Glomerular visceral epithelial cell (primary cell): ENCODE data around the gene TRANK1.
"Not testable (repeated sequence)": the region's sequence is repeated elsewhere in the genome, so short reads cannot be mapped to it uniquely, and the experiment has no call there.

Experiments
- DNase-seq: peaks from one replicate; pipeline ENCODE4 v3.0.0-alpha.2; 2016; ENCODE audit errors: extremely low spot score

Gene TRANK1

GRCh38 chr3:36957862-36958686, 13.2 kb upstream of the TRANK1 start:
- DNase-seq, result peak; percentile 76

DNA sequence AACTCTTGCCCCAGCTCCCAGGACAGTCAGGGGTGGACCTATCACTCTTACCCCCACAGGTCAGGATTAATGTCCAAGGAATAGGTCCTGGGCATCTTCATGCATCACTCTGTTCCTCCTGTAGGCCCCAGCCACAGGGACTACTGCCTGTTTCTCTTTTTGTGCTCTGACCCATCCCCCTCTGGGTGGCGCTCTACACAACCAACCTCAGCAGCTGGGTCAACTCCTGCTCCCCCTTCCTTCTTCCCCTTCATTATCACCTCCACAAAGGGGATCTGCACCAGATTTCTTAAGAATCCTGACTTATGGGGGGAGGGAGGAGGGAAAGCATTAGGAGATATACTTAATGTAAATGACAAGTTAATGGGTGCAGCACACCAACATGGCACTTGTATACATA, 12.2 kb upstream of the TRANK1 start:
- DNase-seq, result no peak

DNA sequence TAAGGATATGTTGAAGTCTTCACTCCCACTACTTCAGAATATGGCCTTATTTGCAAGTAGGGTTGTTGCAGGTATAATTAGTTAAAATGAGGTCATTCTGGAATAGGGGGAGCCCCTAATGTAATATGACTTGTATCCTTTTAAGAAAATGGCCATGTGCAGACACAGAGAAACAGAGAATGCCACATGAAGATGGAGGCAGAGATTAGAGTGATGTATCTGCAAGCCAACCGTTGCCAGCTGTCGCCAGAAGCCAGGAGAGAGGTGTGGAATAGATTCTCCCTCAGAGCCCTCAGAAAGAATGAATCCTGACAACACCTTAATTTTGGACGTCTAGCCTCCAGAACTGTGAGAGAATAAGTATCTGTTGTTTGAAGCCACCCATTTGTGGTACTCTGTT, 11.3 kb upstream of the TRANK1 start:
- no peak for DNase-seq

- no peak for DNase-seq
Observed at GRCh38 chr3:36954452-36955134, 9.7 kb upstream of the TRANK1 start.

DNA sequence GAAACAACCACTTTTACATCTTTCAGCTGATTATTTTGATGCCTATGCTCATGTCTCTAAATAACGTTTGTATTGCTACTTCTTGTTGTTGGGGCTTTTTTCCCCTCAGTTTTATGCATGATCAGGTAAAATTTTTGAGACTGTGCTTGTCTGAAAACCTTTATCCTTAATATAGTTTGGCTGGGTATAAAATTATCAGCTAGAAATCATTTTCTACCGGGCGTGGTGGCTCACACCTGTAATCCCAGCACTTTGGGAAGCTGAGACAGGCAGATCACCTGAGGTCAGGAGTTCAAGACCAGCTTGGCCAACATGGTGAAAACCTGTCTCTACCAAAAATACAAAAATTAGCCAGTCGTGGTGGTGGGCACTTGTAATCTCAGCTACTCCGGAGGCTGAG, 3.0 kb upstream of the TRANK1 start:
- not testable (repeated sequence) for DNase-seq

GRCh38 chr3:36945333-36945980, 603 bp upstream of the TRANK1 start:
- DNase-seq, result no peak

DNA sequence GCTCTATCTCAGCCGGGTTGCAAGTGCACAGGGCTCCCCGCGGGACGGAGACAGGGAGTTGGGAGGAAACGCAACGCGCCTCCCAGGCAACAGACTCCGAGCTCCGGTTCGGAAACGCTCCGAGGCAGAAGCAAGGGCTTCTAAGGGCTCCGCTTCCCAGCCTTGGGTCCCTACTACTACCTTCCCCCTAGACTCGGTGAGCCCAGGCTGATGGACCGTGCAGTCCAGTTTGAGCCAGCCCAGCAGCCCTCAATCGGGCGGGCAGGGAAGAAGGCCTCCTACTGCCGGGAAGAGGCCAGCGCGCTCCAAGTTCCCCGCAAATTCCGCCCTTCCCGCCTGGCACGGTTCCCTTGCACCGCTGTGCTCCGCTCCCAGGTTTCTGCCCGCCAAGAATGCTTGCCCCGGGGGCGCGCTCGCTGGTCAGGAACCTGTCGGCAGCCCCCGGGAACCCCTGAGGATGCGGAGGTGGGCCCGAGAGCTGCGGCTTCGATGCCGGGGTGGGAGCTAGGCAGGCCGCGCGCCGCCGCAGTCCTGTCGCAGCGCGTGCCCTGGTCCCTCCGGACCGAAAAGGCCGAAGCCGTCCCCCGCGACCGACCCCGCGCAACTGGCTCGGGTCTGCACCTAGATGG, 728 bp downstream of the TRANK1 start:
- peak; percentile 36 for DNase-seq

- DNase-seq, result no peak
Observed at GRCh38 chr3:36943601-36944000, 1.3 kb downstream of the TRANK1 start.

- no peak for DNase-seq
Observed at GRCh38 chr3:36942638-36943248, 2.1 kb downstream of the TRANK1 start.

DNA sequence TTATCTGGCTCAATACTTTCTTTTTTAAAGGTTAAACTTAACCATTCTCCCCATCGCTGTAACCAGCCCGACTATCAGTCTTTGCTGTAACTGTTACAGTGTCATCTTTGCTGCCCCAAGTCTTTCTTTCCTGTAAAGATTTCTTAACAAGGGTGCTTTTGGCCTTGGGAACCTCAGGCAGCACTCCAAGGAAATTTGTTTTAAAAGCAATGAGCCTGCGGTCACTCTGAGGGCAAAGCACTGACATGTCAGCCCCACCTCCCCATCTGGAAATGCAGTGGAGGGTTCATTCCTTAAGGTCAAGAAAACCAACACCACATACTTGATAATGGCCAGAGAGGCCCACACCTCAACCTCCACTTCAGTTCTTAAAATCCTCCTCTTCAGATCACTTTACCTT, 3.2 kb downstream of the TRANK1 start:
- no peak for DNase-seq

- no peak for DNase-seq
Observed at GRCh38 chr3:36941162-36941561, 3.7 kb downstream of the TRANK1 start.

DNA sequence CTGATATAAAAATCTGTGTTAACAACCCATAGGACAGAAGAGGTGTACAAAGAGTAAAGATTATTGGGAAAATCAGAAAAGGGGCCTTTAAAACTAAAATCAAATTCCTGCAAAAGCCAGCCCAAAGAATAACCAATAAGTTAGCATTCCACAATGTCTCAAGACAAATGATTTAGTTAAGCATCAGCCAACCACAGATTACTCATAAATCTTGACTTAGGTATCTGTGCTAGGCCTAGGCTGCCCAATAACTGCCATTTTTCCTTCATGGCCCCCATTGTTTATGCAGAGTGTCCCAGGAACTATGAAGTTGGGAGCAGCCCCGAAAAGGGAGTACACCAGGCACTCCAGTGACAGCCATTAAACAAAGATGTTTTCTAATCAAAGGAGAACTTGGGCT, 7.4 kb downstream of the TRANK1 start:
- DNase-seq, result no peak

DNA sequence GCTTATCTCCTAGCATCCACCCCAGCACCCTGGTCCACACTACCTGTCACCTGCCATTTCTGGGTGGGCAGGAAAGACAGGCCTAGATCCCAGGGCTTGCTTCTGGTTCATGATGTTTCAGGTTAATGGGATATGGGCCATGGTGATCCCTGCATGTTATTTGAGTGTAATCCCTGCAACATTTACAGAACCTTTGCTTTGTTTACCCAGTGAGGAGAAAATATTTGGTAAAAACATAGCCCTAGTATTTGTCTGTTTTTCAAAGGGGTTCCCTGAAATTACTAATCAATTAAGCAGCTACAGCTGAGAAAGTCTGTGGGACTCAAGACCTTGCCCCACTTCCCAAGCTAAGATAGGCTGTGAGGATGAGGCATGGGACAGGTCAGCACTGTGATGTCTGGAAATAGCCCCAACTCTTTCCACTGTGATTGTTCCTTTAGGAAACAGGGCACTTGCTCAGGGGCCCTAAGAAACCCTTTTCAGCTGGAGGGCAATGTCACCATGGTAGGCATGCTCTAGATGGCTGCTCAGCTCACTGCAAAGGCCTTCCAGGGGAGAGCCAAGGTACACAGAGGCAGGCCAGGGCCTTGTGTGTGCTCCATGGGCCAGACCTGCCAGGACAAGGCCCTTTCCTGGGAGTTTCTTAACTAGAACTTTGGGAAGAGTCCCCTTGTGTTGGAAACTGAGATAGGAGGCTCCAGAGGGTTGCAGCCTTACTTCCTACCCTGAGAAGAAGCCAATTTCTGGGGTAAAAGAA, 11.1 kb downstream of the TRANK1 start:
- no peak for DNase-seq

- not testable (repeated sequence) for DNase-seq
Observed at GRCh38 chr3:36931424-36931823, 13.4 kb downstream of the TRANK1 start.

DNA sequence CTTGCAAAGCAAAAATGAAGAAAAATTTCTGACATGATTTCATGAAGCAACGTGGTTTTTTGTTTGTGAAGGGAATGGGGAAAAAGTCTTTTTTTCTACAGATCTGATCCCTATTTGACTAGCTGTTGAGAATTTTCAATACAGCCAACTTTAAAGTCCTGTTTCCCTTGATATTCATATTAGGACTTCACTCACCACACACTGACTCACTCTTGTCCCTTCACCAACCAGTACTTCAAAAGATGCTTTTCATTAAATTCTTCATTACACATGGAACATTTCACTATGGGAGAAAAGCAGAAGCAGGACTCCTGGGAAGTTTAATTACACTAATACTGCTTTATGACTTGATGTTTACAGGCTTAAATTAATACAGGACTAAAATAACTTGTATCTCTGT, 16.6 kb downstream of the TRANK1 start:
- no peak for DNase-seq

- DNase-seq, result no peak
Observed at GRCh38 chr3:36926292-36926897, 18.5 kb downstream of the TRANK1 start.

DNA sequence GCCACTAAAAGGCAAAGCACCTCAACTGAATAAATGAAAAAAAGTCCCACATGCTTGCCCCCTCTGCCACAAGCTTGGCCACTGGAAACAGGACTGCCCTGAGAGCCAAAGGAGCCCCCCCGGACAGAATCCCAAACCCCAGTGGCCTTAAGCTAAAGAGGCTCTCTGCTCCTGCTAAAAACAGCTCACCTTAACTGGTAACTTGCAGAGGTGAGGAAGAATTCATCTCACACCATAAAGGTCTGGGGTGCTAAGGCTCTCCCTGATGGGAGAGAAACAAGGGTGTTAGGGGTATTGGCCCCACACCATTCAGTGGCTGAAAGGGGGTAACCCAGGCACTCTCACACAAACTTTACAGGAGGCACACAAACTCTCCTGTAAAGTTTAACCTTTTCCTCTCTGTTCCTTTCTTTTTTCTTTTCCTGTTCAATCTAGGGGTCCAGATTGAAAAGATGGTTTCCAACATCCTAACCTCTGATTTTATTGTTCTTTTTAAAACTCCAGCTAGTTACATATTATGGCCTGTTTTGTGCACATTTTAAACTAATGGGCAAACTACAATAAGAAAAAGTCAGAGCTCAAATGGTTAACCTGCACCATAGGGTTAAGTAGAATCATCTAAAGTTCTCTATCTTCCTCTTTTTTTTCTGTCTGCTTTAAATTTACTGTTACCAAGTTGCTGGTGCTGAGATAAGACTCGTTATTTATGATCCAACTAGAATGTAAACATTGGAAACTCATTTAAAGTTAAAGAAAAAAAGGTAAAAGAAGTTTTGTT, 19.9 kb downstream of the TRANK1 start:
- DNase-seq, result no peak

- no peak for DNase-seq
Observed at GRCh38 chr3:36923981-36924743, 20.7 kb downstream of the TRANK1 start.

DNA sequence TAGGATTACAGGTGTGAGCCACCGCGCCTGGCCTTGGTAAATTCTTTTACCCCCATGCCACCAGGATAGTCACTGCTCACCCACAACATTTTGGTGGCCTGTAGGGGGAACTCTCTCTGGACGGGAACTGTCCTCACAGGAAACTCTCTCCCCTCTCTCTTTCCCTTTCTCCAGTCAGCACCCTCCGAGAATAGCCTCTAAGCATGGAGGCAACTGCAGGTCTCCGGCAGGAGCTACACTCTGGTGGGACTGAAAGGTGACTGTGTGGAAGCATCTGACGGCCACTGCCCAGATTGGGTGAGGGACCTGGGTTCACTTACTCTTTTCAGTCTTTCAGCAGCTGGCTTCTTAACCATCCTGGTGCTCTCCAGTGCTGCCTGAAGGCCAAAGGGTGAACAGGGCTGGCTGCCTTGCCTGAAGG, 21.3 kb downstream of the TRANK1 start:
- DNase-seq, result no peak
